HG03378 (cell line): ENCODE results near the gene RNU6-1.

Source experiments
- ATAC-seq: cut with Tn5 transposase; IDR thresholded peaks from one replicate; pipeline ENCODE4 v1.9.1; 2021; ENCODE audit warnings: mild to moderate bottlenecking, moderate library complexity; ENCODE audit not compliant: unreplicated experiment

Gene RNU6-1

DNA sequence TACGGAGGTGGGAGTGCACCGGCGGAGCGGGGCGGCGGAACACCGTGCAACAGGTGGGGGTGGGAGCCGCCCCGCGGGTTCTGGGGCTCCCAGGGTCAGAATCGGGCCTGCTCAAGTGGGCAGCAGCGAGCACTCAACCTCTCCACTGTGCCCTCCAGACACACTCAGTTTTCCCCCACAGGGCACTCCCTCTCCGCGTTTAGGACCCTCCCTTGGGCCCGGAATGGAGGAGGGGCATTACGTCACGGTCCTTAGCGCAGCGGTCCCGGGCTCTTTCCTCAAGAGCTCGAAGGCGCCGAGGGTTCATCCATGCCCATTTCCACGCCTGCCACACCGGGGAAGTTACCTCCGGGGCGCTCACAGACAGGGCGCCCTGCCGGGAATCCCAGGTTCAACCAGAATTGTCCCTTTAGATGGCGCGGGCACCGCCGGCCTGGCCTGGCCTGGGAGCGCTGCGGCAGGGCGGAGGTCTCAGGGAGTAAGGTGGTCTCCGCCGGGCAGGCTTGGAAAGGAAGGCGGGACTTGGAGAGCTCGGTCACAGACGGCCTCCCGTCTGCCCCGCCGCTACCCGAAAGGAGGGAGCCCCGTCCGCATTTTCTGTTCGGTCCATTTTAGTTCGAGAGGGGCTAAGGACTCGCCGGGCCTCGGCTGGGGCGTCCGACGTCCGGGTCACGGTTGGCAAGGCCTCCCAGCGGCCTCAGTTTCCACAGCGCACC is 5.1 kb downstream of the RNU6-1 start:
- no peak for ATAC-seq

DNA sequence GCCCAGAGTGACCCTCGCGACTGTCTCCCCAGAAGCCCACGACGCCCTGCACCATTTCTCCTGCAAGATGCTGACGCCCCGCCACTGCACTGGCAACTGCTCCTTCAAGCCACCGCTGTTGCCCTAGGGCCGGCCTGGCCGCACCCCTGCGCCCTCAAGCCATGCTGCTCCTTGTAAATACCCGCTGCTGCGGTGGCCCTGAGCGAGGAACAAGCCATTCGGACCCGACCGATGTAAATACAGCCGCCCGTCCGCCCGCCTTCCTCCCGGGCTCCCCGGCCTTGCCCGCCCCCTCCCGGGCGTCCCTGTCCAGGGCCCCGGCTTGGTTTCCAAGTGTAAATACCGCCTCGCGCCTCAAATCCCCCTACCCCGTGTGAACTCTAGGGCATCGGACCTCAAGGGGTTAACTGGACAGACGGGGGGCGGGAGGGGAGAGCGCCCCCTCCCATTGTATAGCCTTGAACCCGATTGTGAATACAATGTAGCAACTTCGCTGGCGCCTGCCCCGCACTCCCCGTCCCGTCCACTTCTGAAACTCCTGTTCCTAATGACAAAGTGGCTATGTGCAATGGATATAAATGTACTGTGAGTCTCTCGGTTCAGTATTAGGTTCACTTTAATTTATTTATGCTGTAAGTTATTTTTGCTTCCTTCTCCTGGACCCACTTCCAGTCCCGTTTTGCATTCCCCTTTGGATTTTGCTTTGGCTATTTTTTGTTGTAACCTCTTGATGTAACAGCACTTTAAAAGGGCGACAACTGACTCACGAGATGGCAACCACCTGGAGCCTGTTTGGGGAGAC is 5.9 kb downstream of the RNU6-1 start:
- no peak for ATAC-seq

DNA sequence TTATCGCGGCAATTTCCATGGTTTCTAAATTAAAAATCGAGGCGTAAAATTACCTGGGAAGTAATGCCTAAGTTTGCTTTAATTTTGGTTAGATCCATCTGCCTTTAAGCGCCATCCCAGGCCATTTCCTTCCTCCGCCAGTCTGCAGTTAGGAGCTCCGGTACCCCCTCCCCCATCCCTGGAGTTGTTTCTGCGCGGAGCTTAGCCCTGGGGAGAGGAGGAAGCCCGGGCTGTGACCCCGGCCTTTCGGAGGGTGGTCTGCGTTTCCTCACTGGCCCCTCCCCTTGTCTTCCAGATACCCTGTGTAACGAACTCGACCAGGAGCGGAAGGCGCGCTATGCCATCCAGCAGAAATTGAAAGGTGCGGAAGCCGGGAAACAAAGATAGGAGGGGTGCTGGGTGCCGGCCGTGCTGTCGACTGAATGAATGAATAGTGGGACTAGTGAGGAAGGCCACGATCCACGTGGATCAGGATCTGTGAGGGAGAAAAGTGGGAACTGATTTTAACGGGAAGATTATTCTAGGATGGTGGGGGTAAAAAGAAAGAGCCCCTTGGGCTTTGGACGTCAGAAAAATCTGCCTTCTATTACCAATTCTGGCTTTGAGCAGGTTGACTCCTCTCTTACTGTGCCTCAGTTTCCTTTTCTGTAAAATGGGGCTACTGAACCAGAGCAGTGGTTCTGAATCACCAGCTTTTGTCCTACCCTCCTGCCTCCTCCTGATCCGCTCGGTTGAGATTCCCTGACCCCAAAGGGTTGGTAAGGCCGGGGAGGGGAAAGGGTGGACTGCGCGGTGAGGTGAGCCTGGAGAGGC is 6.7 kb downstream of the RNU6-1 start:
- ATAC-seq = no peak

DNA sequence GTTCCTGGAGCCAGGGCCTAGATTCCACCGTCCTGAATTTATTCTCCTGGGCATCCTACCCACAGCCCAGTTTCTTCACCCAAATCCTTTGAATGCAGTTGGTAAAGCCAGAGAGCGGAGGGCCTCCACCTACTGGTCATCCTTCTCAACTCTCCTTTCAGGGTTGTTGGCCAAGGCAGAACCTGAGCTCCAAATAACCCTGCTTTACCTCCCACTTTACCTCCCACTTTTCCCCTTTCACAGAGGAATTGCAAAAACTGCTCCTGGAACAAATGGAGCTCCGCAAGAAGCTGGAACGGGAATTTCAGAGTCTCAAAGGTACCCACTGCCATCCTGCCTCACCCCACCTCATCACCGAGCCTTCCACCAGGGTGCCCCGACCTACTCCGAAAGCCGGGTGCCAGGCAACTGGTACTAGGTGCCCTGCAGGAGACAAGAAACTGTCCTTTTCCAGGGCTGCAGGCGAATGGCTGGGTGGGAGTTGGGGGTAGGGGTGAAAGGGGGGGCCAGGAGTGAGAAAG is 7.8 kb downstream of the RNU6-1 start:
- no peak for ATAC-seq

DNA sequence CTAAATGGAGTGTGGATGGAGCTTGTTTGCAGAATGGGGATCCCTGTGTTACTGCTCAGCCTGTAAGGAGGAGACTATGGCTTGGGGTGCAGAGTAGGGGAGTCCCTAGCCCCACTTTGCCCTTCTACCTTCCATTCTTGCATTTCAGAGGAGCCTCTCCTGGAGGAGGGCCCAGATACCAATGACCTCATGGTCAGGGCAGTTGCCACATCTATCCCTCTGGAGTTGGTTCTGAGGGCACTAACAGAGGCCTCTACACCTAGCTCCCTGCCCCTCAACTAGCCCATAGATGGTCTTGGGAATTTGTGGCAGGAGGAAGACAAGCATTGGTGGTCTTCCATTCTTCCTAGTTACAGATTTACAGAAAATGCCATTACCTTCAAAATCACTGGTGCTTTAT is 8.5 kb downstream of the RNU6-1 start:
- ATAC-seq = no peak

DNA sequence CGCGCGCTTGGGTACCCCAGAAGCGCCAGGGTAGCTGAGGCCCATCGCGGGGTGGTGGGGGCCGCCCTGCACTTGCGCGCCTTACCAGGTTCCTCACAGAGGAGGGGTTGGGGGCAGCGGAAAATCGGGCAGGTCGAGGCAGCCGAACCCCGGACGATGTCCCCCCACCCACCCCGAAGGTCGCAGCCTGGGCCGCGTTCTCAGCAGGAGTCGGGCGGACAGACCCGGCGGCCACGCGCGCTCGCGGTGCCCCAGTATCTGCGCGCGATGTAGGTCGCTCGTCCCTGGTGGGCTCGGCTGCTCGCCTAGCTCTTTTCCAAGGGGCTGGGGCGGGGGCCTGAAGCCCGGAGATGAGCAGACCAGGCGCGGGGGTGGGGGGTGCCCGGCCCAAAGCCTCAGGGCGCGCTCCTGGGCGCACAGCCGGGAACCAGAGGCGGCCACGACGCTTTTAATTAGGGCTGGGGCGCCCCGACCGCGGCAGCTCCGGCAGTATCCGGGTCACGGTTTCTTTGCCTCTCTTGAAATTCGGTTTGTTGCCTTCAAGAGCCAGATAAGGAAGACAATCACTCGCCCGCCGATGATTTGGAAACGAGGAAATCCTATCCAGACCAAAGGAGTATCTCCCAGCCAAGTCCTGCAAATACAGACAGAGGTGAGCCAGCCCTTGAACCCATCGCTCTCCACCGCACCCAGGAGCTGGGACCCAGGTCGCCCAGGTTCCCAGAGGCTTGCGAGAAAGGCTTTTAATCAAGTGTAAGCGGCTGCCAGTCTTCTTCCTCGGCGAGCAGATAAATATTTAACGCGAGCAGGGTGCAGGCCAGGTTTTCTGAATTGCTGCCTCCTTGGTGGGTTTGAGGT is 10.0 kb downstream of the RNU6-1 start:
- ATAC-seq = no peak

DNA sequence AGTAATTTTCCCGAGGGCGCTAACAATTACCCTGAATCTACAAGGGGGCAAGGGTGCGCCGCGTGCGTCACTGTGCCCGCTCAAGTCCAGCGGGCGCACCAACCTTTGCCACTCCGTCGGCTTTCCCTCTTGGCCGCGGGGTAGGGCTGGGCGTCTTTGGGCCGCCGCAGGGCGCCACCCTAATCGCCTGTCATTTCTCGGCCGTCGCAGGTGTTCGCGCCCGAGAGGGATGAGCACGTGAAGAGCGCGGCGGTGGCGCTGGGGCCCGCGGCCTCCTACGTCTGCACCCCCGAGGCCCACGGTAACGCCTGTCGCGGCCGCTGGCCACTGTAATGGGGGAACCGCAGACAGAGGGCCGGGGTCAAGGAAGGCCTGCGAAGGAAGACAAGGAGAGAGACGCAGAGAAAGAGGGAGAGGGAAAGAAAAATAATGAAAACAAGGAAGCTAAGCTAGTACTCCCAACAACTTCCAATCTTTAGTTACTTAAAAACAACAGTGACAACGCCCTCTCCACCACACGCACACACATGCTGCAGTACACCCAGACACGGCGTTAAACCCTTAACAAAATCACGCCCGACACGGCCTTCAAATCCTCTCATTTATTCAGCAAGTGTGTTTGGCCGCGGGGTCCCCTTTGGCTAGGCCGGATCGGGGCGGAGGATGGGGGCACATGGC is 10.7 kb downstream of the RNU6-1 start:
- ATAC-seq = no peak

DNA sequence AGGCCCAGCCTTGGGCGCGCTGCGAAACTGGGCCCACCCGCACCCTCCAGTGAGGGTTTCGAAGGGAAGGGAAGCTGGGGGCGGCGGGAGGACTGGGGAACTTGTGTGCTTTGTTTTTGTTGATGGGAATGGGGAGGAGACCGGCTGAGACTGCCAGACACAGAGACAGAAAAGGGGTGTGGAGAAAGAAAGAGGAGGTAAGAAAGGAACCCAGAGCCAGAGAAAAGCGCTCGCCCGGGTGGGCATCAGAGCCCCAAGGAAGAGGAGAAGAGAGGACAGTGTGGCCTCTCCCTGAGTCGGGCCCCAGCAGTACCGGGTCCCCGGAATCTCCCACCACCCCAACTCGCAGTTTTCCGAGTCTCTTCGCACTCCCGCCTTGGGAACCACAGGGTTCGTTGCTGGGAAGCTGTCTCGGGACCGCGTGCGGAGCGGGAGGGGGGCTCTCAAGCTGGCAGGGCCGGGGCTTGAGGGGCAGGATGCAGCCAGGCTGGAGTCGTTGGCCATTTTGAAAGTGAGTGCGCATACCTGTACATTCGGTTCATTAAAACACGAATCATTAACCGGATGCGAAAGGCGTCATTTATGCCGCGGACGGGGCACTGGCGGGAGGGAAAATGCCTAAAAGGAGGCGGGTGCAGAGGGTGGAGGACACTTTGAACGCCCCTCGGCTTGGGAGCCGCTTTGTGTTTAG is 11.4 kb downstream of the RNU6-1 start:
- no peak for ATAC-seq

DNA sequence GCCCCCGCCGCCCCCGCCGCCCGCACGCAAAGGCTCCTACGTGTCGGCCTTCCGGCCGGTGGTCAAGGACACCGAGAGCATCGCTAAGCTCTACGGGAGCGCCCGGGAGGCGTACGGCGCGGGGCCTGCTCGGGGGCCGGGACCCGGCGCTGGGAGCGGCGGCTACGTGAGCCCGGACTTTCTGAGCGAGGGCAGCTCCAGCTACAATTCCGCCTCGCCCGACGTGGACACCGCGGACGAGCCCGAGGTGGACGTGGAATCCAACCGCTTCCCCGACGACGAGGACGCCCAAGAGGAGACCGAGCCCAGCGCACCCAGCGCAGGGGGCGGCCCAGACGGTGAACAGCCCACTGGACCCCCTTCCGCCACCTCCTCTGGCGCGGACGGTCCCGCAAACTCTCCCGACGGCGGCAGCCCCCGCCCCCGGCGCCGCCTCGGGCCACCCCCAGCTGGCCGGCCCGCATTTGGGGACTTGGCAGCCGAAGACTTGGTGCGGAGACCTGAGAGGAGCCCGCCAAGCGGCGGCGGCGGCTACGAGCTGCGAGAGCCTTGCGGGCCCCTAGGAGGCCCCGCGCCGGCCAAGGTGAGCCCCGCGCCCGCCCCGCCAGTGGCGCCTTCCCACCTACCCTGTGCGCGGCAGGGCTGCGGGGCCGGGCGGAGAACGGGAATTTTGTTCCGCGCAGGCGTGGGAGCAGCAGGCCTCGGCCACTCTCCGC is 12.1 kb downstream of the RNU6-1 start:
- no peak for ATAC-seq

DNA sequence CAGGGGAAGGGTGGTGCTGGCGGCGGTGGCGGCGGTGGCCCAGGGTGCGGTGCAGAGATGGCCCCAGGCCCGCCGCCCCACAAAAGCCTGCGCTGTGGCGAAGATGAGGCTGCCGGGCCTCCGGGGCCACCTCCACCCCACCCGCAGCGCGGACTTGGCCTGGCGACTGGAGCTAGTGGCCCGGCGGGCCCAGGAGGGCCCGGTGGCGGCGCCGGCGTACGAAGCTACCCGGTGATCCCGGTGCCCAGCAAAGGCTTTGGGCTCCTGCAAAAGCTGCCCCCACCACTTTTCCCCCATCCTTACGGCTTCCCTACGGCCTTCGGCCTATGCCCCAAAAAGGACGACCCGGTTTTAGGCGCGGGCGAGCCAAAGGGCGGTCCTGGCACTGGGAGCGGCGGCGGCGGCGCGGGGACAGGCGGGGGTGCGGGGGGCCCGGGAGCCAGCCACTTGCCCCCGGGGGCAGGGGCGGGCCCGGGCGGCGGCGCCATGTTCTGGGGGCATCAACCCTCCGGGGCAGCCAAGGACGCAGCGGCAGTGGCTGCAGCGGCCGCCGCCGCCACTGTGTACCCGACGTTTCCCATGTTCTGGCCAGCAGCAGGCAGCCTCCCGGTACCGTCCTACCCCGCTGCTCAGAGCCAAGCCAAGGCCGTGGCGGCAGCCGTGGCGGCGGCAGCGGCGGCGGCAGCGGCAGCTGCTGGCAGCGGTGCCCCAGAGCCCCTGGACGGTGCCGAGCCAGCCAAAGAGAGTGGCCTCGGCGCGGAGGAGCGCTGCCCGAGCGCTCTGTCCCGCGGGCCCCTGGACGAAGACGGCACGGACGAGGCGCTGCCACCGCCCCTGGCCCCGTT is 12.9 kb downstream of the RNU6-1 start:
- no peak for ATAC-seq

DNA sequence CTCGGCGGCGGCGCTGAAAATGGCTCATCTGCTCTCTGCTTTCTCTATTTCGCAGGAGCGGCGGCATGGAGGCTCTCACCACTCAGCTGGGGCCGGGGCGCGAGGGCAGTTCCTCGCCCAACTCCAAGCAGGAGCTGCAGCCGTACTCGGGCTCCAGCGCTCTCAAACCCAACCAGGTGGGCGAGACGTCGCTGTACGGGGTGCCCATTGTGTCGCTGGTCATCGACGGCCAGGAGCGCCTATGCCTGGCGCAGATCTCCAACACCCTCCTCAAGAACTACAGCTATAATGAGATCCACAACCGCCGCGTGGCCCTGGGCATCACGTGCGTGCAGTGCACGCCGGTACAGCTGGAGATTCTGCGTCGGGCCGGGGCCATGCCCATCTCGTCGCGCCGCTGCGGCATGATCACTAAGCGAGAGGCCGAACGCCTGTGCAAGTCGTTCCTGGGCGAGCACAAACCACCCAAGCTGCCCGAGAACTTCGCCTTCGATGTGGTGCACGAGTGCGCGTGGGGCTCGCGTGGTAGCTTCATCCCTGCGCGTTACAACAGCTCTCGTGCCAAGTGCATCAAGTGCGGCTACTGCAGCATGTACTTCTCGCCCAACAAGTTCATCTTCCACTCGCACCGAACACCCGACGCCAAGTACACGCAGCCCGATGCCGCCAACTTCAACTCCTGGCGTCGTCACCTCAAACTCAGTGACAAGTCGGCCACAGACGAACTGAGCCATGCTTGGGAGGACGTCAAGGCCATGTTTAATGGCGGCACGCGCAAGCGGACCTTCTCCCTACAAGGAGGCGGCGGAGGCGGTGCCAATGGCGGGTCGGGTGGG is 13.7 kb downstream of the RNU6-1 start:
- ATAC-seq = no peak

DNA sequence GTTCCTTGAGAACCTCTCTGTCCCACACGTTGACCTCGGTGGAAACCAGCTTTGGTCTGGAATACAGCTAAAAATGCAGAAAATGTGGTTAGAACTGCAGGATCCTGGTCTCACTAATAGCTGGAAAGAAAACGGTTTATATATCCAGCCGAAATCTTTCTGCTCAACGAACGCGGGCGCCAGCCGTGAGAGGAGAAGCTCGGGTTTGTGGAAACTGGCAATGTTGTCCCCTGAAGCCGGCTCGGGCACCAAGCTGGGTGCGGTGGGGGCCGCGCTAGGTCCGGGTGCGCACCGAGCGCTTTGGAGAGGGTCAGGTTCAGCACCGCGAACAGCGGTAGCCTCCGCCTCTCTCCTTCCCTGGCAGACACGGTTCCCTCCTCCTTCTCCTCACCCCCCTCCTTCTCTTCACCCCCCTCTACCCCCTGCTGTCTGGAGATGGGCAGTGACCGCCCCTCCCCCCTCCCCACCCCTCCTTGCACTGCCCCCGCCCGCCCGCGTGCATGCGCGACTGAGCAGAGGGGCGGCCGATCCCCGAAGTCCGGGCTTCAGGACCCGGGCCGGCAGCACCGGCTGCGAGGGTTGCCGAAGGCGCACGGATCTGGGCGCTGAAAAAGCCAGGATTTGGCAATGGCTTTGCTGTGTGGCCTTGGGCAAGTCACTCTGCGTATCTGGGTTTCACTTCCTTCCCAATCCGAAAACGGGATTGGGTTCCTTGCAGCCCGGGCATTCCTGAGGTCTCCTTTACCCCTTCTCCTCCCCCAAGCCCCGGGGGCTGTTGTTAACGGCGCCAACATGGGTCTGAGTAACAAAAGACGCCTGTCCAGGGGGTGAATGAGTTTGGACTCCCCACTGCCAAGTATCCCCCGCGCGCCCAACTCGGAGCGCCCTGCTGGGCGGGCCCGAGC is 14.6 kb downstream of the RNU6-1 start, which contains the start of gene SKOR1:
Gene SKOR1 (plus strand): TSS at position 534 of the 905 bp plus-strand sequence. CDS start 94 bp downstream, at position 628.
- no peak for ATAC-seq

DNA sequence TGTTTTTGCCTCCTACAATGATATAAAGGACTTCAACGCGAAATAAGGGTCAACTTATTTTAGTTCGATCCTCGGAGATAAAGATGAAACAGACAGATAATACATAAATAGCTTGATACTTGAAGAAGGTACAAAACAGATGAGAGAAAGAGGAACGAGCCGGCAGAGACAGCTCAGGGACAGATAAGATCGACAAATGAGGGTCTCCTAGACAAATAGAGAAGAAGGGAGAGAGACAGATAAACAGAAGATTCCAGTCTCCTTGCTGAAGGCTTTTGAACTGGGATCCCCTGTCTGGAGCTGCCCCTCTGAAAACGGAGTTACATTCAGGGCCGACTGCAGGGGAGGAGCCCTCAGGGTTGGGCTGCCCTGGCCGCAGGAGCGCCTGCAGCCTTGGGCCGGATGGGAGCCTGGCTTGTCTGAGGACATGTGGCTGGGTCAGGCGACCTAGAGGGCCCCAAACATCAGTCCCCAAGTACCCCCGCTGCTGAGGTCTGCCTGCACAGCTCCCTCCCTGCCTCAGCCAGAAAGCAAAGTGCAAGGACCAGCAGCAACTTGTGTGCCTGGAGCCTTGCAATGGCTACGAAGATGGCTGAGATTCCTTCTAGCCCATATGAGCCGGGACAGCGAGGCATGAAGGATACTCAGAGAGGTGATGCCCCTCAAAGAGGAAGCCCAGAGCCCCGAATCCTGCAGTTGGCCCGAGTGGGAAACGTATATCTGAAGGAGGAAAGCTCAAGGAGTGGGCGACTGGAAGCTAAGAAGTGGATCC is 15.5 kb downstream of the RNU6-1 start:
- ATAC-seq = no peak

DNA sequence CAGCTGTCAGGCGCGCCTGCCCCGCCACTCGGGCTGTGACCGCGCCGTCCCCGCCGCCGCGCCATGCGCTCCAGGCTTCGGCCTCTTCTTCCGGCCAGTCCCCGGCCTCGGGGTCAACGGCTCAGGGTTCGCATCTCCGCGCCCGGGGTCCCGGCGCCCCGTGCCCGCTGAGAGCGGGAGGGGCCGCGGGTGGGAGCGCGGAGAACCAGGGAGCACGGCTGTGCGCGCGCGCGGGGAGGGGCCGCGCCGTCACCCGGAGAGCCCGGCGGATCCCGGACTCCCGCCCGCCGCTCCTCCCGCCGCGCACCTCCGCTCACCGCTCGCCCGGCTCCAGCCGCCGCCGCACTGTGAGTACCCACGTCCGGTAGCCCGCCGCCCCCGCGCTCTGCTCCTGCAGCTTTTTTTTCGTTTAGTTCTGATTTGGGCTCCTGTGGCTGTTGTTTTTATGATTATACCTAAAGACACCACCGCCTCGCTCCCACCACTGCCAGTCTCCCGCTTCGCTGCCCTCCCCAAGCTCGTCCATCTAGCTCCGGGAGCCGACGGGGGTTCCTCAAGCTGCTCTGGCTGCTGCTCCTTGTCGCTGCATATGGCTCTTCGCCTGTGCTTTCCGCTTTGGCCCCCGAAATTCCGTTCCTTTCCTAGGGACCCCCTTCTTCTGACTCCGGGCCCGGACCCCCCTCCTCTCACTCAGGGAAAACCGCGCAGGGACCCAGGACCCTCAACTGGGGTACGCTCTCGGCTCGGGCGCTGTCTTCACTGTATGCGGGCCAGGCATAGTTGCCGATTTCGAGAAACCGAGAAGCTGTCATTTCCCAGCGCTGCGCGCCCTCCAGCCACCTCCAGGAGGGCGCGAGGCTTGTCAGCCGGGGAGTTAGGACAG is 16.3 kb downstream of the RNU6-1 start:
- no peak for ATAC-seq
